Fibroblast of mammary gland (primary cell): ENCODE data around the gene PCNA.
A peak's percentile ranks its signal among the peaks of the same experiment; 100 is the strongest.

Source experiments
- DNase-seq: peaks from one replicate; pipeline ENCODE4 v3.0.0-alpha.2; 2010; ENCODE audit warnings: low read depth
- H3K4me3 ChIP-seq: 2 replicates; pipeline ENCODE4 v1.5.1; 2011; ENCODE audit warnings: low read depth, mild to moderate bottlenecking, low read length, moderate library complexity; ENCODE audit not compliant: control insufficient read depth
- CTCF ChIP-seq: conservative IDR thresholded peaks from 2 replicates; pipeline ENCODE4 v1.5.1; 2011; ENCODE audit warnings: low read depth, low read length, inconsistent platforms; ENCODE audit not compliant: control insufficient read depth, insufficient read depth

The PCNA gene

GRCh38 chr20:5119435-5120184 is at the start of gene PCNA:
TSS of gene PCNA (minus strand) at chr20:5119958. CDS start at chr20:5119798, 160 bp downstream.
- TF ChIP-seq CTCF = no peak
- peak within 1 kb of the TSS; percentile 95 for H3K4me3 ChIP-seq
- peak; percentile 94 for DNase-seq

- DNase-seq = peak; percentile 47
- no peak overlapping the region for H3K4me3 ChIP-seq
- TF ChIP-seq CTCF = no peak
Measured at GRCh38 chr20:5168651-5169396, 49.1 kb upstream of the PCNA start.

- DNase-seq = no peak
- no peak for TF ChIP-seq CTCF
- H3K4me3 ChIP-seq = no peak overlapping the region
Measured at GRCh38 chr20:5164645-5165625, 45.2 kb upstream of the PCNA start.

- no peak for TF ChIP-seq CTCF
- no peak overlapping the region for H3K4me3 ChIP-seq
- no peak for DNase-seq
Measured at GRCh38 chr20:5161536-5162164, 41.9 kb upstream of the PCNA start.

DNA sequence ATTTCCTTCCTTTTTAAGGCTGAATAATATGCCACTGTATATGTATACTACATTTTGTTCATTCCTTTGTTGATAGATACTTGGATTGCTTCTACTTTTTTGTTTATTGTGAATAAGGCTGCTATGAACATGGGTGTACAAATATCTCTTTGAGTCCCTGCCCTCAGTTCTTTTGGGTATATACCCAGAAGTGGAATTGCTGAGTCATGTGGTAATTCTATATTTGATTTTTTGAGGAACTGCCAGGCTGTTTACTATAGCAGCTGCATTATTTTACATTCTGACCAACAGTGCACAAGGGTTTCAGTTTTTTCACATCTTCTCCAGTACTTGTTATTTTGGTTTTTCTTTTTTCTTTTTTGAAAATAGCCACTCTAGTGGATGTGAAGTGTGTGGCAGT is 41.1 kb upstream of the PCNA start:
- TF ChIP-seq CTCF = no peak
- no peak for DNase-seq
- no peak overlapping the region for H3K4me3 ChIP-seq

DNA sequence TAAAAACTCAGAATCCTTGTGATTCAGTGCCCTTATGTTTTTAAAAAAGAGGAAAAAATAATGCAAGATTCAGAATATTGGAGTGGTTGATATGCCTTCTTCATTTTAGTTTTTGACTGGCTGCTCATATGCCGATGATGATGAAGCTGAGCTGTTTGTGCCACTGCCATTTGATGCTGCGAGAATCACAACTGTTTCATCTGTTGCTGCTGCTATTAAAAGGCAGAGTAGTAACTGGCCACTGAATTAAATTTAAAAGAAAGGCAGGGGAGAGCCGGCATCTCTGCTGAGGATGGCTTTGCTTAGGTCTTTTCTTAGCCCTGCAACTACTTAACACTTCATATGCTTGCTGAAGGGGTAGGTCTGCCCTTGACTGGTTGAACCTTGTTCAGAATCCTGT is 40.2 kb upstream of the PCNA start:
- no peak for DNase-seq
- H3K4me3 ChIP-seq = no peak overlapping the region
- TF ChIP-seq CTCF = no peak
